TTC549 (cell line): Measurements from ENCODE around the gene MAMLD1.

Source experiments
- FAIRE-seq: peaks from 2 replicates; lab custom pipeline; 2012; peaks lifted over from hg19 to GRCh38; lab: Jason Lieb, UNC

Gene MAMLD1

DNA sequence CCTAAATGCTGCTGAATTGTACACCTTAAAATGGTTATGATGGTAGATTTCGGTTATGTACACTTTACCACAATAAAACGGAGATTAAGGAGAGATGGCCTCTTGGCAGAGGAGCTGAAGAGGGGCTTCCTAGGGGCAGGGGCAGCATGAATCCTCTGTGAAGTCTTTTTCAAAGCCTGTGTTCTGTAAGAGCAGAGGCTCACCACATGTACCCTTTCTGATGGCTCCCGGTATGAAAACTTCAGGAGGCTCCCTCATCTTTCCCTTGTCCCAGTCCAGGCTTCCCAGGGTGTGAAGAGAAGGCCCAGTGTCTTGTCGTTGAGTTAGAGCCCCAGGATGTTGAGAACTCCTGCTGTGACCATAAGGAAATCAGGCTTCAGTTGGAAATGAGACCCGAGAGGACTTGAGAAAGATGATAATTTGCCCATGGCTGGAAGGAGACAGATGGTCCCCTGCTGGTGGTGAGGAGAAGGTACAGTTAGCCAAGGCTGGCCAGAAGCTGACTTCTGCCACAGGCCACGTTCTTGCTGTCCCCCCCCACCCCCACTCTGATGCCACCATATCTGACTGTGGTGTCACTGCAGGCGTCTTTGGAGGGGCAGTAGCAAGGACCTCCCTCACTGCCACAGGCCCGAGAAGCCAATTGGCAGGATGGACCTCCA lies 173.5 kb downstream of the MAMLD1 start:
- FAIRE-seq, result no peak

DNA sequence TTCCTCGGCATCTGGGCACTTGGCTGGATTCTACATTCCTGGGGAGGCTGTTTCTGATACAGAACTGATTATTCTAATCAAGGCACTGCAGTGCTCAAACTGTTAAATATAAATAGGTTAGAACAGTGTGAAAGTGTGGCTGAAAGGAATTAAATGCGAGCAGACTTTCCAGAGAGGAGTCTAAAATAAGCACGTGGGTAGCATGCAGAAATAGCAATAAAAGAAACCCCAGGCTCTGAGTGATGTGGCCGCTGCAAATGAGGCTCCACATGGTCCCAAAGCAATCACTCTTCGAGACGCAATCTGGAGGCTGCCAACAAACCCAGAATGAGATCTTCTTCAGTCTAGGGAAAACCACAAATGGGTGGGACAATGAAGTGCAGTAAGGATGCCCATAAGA lies 174.7 kb downstream of the MAMLD1 start:
- FAIRE-seq, result no peak

DNA sequence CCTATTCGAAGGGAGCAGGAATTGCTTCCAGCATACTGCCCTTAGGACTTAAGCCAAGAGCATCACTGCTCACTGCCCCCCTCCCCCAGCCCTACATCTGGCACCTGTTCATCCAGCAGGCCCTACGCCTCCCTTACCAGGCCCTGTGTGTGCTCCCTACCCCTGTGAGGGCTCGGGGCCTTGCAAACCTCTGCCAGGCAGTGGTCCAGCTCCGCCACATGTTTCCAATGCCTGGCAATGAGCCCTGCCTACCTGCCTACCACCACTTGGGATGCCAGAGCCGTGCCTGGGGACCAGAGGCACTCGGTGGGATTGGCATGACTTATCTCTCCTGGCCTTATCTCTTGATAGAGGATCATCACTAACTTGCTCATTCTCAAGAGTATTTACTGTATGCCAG lies 177.8 kb downstream of the MAMLD1 start:
- FAIRE-seq, result no peak

GRCh38 chrX:150542846-150543229 lies 179.7 kb downstream of the MAMLD1 start:
- no peak for FAIRE-seq

GRCh38 chrX:150543230-150544155 lies 180.4 kb downstream of the MAMLD1 start:
- no peak for FAIRE-seq

GRCh38 chrX:150544222-150544787 lies 181.2 kb downstream of the MAMLD1 start:
- FAIRE-seq, result no peak

- no peak for FAIRE-seq
Measured at GRCh38 chrX:150544835-150545770, 182.0 kb downstream of the MAMLD1 start.

- FAIRE-seq, result no peak
Measured at GRCh38 chrX:150546711-150547153, 183.6 kb downstream of the MAMLD1 start.

GRCh38 chrX:150547375-150548115 lies 184.4 kb downstream of the MAMLD1 start:
- FAIRE-seq, result no peak

- FAIRE-seq, result no peak
Measured at GRCh38 chrX:150548251-150548650, 185.1 kb downstream of the MAMLD1 start.

DNA sequence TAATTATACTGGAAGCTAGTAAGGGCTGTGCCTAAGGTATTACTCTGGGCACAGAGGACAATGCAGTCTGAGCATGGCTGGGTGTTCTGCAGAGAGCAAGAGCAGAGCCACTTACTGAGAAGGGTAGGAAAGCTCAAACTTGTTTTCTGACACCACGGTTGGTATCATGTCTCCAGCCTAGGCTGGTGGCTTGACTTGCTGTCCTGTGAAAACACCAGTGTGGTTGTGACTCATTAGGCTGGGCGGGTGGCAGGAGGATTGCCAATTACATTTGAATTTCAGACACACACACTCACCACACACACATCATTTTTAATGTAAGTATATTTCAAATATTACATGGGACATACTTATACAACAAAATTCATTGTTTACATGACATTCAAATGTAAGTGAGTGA lies 185.6 kb downstream of the MAMLD1 start:
- FAIRE-seq, result no peak

GRCh38 chrX:150551963-150552362 lies 188.8 kb downstream of the MAMLD1 start:
- FAIRE-seq, result no peak

GRCh38 chrX:150558424-150558823 lies 195.3 kb downstream of the MAMLD1 start:
- no peak for FAIRE-seq
